Tibial nerve (tissue), 4 donors: ENCODE measurements around the gene ARID1B.

ENCODE experiments used
- CTCF ChIP-seq, 5 experiments: fragments of 200-600 bp in 3 of 5; fragments of 450-650 bp in 2 of 5; sonication (generic) in 3 of 5; IDR thresholded peaks; one replicate each; pipeline ENCODE4 v1.5.1; 2016 to 2019; ENCODE audit warnings: antibody characterized with exemption in 5 of 5, mild to moderate bottlenecking in 3 of 5, moderate library complexity in 2 of 5
- EP300 ChIP-seq, 2 donors: sonication (generic); formaldehyde crosslinking; IDR thresholded peaks; one replicate each; pipeline ENCODE4 v1.6.1; 2017; ENCODE audit warnings: antibody characterized with exemption in 2 of 2, mild to moderate bottlenecking in 1 of 2
- POLR2A ChIP-seq, 2 donors: fragments of 450-650 bp; IDR thresholded peaks; one replicate each; pipeline ENCODE4 v1.6.1; 2017; ENCODE audit warnings: antibody characterized with exemption in 2 of 2, mild to moderate bottlenecking in 2 of 2, moderate library complexity in 2 of 2

GRCh38 chr6:157073596-157073995 lies 296.4 kb downstream of the ARID1B start:
- no peak for TF ChIP-seq POLR2A (IDR thresholded peaks at IDR 0.05)
- no peak for TF ChIP-seq CTCF (IDR thresholded peaks at IDR 0.05)
- TF ChIP-seq EP300 (IDR thresholded peaks at IDR 0.05): no peak
